IPS-18c (cell line): ENCODE measurements around the gene FCRL4.

Experiments
- H3K4me3 ChIP-seq: 2 replicates; pipeline ENCODE4 v1.7.0; 2013; ENCODE audit warnings: low read depth, mild to moderate bottlenecking, low read length, moderate library complexity; ENCODE audit not compliant: insufficient read depth
- H3K9me3 ChIP-seq: one replicate; pipeline ENCODE4 v1.6.1; 2013; ENCODE audit warnings: mild to moderate bottlenecking, low read length, moderate library complexity; ENCODE audit not compliant: control insufficient read depth, insufficient read depth

Gene FCRL4

DNA sequence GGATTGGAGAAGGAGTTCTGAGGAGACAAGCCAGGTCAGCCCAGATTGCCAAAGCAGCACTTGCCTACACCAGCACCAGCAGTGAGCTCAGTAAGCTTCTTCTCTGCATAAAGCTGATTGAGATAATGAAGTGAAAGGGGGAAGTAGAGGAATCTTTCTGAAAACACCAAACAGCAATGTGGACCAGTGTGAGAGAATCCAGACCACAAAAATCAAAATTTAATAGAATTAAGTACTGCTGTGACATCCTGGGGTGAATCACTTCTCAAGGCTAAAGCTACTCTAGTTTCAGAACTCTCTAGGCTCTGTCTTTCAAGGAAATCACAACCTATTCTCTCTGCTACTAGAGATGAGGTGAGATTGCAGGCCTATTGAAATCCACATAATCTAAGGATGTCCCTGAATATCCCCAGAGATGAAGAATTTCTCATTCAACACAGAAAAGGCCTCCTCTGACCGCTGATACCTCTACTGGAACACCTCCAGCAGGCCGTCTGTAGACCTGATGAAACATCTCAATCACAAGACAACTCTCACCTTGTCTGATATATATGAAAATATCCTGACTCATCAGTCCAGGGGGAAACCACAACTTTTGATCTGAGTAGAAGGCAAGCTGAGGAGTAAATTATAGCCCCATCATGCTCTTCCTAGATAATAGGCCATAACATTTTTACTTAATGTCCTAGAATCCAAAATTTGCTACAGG, at the start of gene FCRL4:
Gene FCRL4, minus strand, starts transcription at position 127 of the 709 bp plus-strand sequence. CDS start 141 bp downstream, outside the sequence.
- H3K4me3 ChIP-seq, result no peak within 1 kb of the TSS
- no peaks in the 10 kb centered on the region for H3K9me3 ChIP-seq

- no peak overlapping the region for H3K4me3 ChIP-seq
- no peaks in the 10 kb centered on the region for H3K9me3 ChIP-seq
Measured at GRCh38 chr1:157646144-157646543, 48.3 kb upstream of the FCRL4 start.

GRCh38 chr1:157641177-157641576, 43.3 kb upstream of the FCRL4 start:
- Histone ChIP-seq H3K4me3 (no peak overlapping the region), H3K9me3 (no peaks in the 10 kb centered on the region)

- Histone ChIP-seq H3K4me3 (no peak overlapping the region), H3K9me3 (no peaks in the 10 kb centered on the region)
Measured at GRCh38 chr1:157639800-157640199, 41.9 kb upstream of the FCRL4 start.

DNA sequence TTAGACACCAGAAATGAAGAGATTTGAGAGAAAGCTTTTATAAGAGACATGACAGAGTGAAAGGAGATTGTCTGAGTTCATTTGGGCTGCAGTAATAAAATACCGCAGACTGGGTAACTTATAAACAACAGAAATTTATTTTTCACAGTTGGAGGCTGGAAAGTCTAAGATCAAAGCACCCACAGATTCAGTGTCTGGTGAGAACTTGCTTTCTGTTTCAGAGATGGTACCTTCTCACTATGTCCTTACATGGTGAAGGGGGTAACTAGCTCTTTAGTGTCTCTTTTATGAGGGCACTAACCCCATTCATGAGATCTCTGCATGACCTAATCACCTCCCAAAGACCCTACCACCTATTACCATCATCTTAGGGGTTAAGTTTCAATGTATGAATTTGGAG, 30.9 kb upstream of the FCRL4 start:
- Histone ChIP-seq H3K4me3 (no peak overlapping the region), H3K9me3 (no peaks in the 10 kb centered on the region)

DNA sequence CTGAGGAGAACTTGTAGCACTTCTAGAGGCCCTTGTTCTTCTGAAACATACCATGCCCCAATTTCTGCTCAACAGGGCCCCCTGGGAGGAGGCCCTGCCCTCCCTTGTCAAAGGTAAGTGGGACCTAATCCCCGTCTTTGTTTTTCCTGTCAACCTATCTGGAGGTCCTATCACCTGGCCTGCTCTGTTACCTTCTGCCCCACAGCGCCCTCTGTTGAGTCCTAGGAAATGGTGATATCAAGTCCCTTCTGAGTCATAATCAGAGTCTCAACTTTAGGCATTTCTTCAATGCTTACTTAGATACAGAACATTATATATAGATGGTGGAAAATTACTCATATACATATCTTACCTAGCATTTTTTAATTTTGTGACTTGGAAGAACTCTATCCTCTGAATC, 28.2 kb upstream of the FCRL4 start:
- H3K4me3 ChIP-seq, result no peak overlapping the region
- H3K9me3 ChIP-seq, result no peaks in the 10 kb centered on the region

DNA sequence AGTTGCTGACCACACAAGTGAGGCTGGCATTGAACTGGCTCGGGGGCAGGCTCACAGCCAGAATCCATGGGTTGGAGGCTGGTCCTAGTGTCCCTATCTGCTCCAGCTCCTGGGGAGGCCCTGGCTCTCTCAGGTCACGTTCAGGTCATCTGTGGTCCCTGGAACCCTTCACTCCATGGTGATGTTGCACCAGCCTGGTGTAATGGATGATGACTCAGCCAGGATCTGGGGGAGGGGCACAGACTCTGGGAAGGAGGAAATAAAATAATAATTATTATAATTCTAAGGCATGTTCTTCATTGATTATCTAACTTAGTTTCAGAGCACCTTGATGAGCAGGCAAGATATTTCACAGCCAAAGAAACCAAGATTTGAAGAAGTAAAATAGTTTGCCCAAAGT, 26.6 kb upstream of the FCRL4 start:
- Histone ChIP-seq H3K4me3 (no peak overlapping the region), H3K9me3 (no peaks in the 10 kb centered on the region)

DNA sequence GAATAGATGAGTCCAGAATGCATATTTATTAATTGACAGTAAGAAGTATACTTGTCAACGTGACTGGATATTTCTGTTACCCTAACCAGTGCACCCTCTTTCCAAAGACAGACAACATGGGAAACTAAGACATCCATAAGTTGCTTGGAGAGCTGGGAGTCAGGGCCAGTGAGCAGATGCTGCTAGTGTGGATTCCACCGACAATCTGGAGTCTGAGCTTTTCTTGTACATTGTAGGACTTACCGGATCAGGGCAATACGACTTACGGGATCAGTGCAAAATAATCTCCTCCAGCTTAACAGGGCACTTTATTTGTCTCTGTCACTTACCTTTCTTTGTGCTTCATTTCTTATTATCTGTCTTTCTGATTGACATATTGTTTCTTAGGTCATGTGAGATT, 24.6 kb upstream of the FCRL4 start:
- Histone ChIP-seq H3K4me3 (no peak overlapping the region), H3K9me3 (no peaks in the 10 kb centered on the region)

GRCh38 chr1:157618190-157618589, 20.3 kb upstream of the FCRL4 start:
- H3K9me3 ChIP-seq, result no peaks in the 10 kb centered on the region

DNA sequence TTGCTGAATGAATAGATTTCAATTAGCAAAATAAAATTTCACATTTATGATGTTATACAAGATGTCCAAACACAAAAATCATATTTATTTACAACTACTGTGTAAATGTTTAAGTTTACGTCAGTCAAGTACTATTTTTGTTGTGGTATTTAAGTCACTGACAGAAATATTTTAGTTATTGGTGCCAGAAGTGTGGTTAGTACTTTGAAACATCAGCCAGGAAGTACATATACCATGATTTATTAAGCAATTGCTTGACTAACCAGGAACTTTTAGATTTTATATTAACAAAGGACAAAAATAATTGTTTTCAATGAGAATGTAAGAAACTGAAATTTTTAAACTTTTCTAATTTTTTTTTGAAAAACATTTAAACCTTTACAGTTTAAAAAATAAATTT, 2.4 kb upstream of the FCRL4 start:
- H3K4me3 ChIP-seq, result no peak overlapping the region
- H3K9me3 ChIP-seq, result no peaks in the 10 kb centered on the region

More at GRCh38 chr1:157618190-157618589, 20.3 kb upstream of the FCRL4 start:
- H3K4me3 ChIP-seq, result no peak overlapping the region

GRCh38 chr1:157596384-157596783, 1.5 kb downstream of the FCRL4 start:
- Histone ChIP-seq H3K9me3 (no peaks in the 10 kb centered on the region), H3K4me3 (no peak overlapping the region)

DNA sequence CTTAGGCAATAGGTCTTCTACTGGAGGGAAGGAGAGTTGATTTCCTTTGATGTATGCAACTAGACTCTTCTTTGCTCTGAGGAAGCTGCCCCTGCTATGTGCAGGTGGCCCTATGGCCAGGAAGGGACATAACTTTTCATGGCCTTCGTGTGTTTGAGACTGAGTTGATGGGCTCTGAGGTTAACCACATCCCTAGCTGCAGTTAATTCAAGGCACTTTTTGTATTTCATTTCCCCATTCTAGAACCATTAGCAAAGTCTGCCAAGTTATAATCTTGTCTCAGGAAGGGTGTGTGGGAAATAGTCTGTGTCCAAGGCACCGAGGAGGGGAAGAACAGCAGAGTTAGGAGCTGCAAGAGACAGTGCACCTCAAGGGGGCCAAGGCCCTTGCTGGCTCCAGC, 2.5 kb downstream of the FCRL4 start:
- H3K4me3 ChIP-seq, result no peak overlapping the region

GRCh38 chr1:157585984-157586383, 11.9 kb downstream of the FCRL4 start:
- Histone ChIP-seq H3K4me3 (no peak overlapping the region), H3K9me3 (no peaks in the 10 kb centered on the region)

More for the DNA sequence above, 2.5 kb downstream of the FCRL4 start:
- H3K9me3 ChIP-seq, result no peaks in the 10 kb centered on the region

GRCh38 chr1:157584503-157584902, 13.4 kb downstream of the FCRL4 start:
- Histone ChIP-seq H3K4me3 (no peak overlapping the region), H3K9me3 (no peaks in the 10 kb centered on the region)

- Histone ChIP-seq H3K9me3 (no peaks in the 10 kb centered on the region), H3K4me3 (no peak overlapping the region)
Measured at GRCh38 chr1:157580828-157581210, 17.1 kb downstream of the FCRL4 start.

DNA sequence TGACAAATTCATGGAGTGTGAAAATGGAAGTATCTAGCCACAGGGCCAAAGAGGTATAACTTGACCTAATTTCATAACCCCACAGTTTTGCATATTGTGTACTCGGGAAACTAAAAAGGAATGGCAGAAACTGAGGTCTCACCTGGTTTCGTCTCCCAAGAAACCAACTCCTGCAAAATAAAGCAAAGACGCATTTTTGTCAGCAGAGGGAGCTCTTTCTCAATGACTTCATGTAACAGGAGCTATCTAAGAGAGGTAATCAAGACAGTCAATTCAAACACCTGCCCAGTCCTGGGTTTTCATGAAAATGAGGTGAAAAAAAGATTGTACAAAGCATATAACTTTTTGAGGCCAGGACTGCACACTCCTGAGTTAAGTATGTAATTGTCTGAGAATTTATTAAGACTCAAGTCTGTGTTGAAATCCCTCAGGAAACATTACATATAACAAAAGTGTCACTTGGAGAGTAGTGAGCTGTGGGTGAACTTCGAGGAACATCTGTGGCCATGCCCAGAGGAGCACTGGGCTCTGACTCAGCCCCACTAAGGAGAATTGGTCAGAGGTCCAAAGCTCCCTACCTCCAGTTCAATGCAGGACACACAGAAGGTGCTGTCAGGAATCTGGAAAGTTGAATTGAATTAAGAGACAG, 17.6 kb downstream of the FCRL4 start:
- H3K9me3 ChIP-seq, result no peaks in the 10 kb centered on the region
- no peak overlapping the region for H3K4me3 ChIP-seq

DNA sequence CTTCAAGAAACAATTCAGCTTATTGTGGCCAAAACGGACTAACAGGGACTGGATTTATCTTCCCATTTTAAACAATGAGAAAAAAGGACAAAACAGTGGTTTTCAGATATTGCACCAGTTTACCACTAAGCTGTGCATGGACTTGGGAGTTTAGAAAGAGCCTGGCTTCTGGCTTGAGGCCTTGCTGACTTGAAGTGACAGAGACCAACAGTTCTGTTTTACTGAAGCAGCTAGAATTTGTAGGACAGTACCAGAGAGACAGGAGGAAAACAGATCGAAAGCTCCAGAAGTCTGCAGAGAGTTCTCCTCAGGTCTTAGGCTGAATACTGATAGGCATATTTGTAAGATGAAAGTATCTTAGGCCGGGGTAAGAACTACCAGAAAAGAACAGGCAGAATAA, 20.5 kb downstream of the FCRL4 start:
- Histone ChIP-seq H3K9me3 (no peaks in the 10 kb centered on the region), H3K4me3 (no peak overlapping the region)

DNA sequence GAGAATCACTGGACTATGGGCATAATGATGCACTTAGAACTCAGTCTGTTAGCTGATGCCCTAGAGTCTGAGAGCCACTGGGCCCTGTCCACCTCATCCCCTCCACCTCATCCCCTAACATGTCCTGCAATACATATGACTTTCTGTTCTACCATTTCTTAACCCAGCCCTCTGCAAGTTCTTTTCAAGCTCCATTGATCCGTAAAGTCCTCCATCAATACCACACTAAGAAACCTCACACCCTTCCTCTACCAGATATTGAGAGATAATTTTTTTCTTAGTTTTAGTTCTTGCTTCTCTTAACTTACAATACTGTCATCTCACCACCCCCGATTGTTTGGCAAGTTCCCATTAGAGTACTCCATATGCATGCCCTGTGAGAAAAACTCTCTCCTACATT, 22.1 kb downstream of the FCRL4 start:
- no peak overlapping the region for H3K4me3 ChIP-seq
- H3K9me3 ChIP-seq, result no peaks in the 10 kb centered on the region

DNA sequence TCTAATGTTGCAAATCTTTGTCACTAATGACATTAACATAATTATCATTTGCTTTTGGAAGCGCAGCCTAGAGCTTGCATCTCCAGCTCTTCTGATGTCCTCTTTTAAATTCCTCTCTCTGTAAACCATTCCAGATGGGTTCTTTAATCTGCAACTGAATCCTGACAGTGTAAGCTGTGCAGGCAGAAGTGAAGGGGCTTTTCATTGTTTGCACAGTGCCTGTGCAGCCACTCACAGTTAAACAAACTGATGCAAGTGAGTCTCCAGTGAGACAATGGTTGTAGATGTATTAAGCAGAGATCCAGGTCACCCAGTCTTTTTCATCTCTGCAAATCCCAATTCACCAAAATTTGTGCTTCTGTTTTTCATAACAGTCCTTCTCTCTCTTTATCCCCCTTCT, 23.0 kb downstream of the FCRL4 start:
- no peak overlapping the region for H3K4me3 ChIP-seq
- H3K9me3 ChIP-seq, result no peaks in the 10 kb centered on the region
